ENCODE measurements around the gene ATP2B3. TPM values are rescaled to one million over a fixed set of nuclear protein-coding genes. Genes with fewer than 3 reads are reported as not detected.

The ATP2B3 gene
- total and polyA plus RNA-seq, 2 donors (not counting 3 experiments of a cell fraction or from before 2014, with no cell fraction given) = 0.01 to 0.07 TPM

- Histone ChIP-seq H3K27ac (ENCODE audit: insufficient read depth, low read depth, low read length) (peak overlapping the region; percentile 73), H3K79me2 (ENCODE audit: control insufficient read depth, insufficient read depth, low read length) (no peaks in the 10 kb centered on the region), H3K4me2 (ENCODE audit: insufficient read depth, low read length) (no peak overlapping the region), H3K9me1 (replicated peaks; ENCODE audit: control insufficient read depth, extremely low read depth, insufficient read depth, low read length) (no peaks in the 10 kb centered on the region), H3K36me3 (ENCODE audit: control insufficient read depth in 2 of 2, extremely low read depth in 1 of 2, insufficient read depth in 2 of 2, low read length in 2 of 2) (no peaks in the 10 kb centered on the region), H2AFZ (ENCODE audit: low read depth, low read length) (no peak overlapping the region), H3K9me3 (replicated peaks; ENCODE audit: control insufficient read depth, insufficient read depth, low read length) (no peaks in the 10 kb centered on the region), H3K27me3 (ENCODE audit: control insufficient read depth in 2 of 2, insufficient read depth in 2 of 2, low read length in 2 of 2) (no peaks in the 10 kb centered on the region), H3K4me3 (replicated peaks in 1 of 3; ENCODE audit: insufficient read depth in 1 of 3, low read depth in 1 of 3, low read length in 3 of 3) (no peak overlapping the region), H3K4me1 (ENCODE audit: control insufficient read depth, extremely low read depth, insufficient read depth, low read length) (peaks cover 28% of the 10 kb centered on the region), H4K20me1 (replicated peaks; ENCODE audit: control insufficient read depth, extremely low read depth, insufficient read depth, low read length) (no peaks in the 10 kb centered on the region), H3K9ac (replicated peaks; ENCODE audit: extremely low read depth, insufficient read depth, low read length) (no peak overlapping the region)
- FAIRE-seq (peak; percentile 38), DNase-seq (ENCODE audit: low read depth, low spot score) (no peak)
- no TSS peak for BruUV-seq (replicated peaks)
- CTCF ChIA-PET = interaction anchor here (1.5 to 2.3 kb wide), 3 partner anchors 10 to 17 kb away, joined by 7 to 10 read pairs (median 7); partner anchors contain the start of gene BGN
- TF ChIP-seq MYC (IDR thresholded peaks at IDR 0.05; ENCODE audit: low read depth, low read length) = no peak
- TF ChIP-seq MAX (IDR thresholded peaks at IDR 0.05; ENCODE audit: insufficient read depth, insufficient read length) = no peak
- no peak for TF ChIP-seq JUN (IDR thresholded peaks at IDR 0.05; ENCODE audit: borderline replicate concordance, insufficient read depth, insufficient read length, low read depth)
- intact Hi-C loops (cut with micrococcal nuclease) = loop anchor here (1.0 kb wide), 1 partner anchor 10 kb away; no protein-coding TSS in a partner anchor
- POLR2A ChIA-PET = no interaction called here
- dilution Hi-C loops (cut with MboI; ENCODE audit: extremely low pct_ligation_motif_present, low sequenced_read_pairs) = no loop called here
These were observed 39.5 kb upstream of the ATP2B3 start for GRCh38 chrX:153477901-153478300.

DNA sequence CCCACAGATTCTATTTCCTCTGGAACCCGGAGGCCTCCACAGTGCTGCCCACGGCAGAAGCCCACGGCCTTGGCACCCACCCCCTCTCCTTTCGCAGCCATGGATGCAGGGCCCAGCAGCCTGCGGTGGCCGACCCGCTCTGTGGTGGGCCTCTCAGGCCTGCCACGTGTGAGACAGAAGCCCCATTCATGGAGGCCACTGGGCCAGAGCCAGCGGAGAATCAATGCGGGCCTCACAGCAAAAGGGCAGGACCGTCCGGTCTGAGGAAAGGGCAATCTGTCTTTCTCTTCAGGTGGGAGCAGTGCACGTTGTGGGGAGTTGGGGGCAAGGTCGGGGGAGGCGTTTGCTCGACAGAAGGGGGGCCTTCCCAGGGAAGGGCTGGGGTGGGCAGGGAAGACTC lies 38.7 kb upstream of the ATP2B3 start:
- dilution Hi-C loops (cut with MboI; ENCODE audit: extremely low pct_ligation_motif_present, low sequenced_read_pairs) = no loop called here
- FAIRE-seq (no peak), DNase-seq (ENCODE audit: low read depth, low spot score) (no peak)
- no peak overlapping the region for H3K4me3 ChIP-seq (replicated peaks in 1 of 3; ENCODE audit: insufficient read depth in 1 of 3, low read depth in 1 of 3, low read length in 3 of 3)
- H3K9ac ChIP-seq (replicated peaks; ENCODE audit: extremely low read depth, insufficient read depth, low read length) = no peak overlapping the region
- no peak for TF ChIP-seq POLR2AphosphoS5 (IDR thresholded peaks at IDR 0.05; ENCODE audit: insufficient read depth, low read depth, low read length)
- TF ChIP-seq EZH2 (IDR thresholded peaks at IDR 0.05; ENCODE audit: borderline replicate concordance, low read depth, low read length, severe bottlenecking) = no peak
- H3K79me2 ChIP-seq (ENCODE audit: control insufficient read depth, insufficient read depth, low read length) = no peaks in the 10 kb centered on the region
- H3K9me3 ChIP-seq (replicated peaks; ENCODE audit: control insufficient read depth, insufficient read depth, low read length) = no peaks in the 10 kb centered on the region
- no peaks in the 10 kb centered on the region for H3K9me1 ChIP-seq (replicated peaks; ENCODE audit: control insufficient read depth, extremely low read depth, insufficient read depth, low read length)
- POLR2A ChIA-PET = no interaction called here
- H3K27me3 ChIP-seq (ENCODE audit: control insufficient read depth in 2 of 2, insufficient read depth in 2 of 2, low read length in 2 of 2) = no peaks in the 10 kb centered on the region
- H4K20me1 ChIP-seq (replicated peaks; ENCODE audit: control insufficient read depth, extremely low read depth, insufficient read depth, low read length) = no peaks in the 10 kb centered on the region
- H3K36me3 ChIP-seq (ENCODE audit: control insufficient read depth in 2 of 2, extremely low read depth in 1 of 2, insufficient read depth in 2 of 2, low read length in 2 of 2) = no peaks in the 10 kb centered on the region
- intact Hi-C loops (cut with micrococcal nuclease) = no loop called here
- no TSS peak for BruUV-seq (replicated peaks)
- no peak overlapping the region for H3K27ac ChIP-seq (ENCODE audit: insufficient read depth, low read depth, low read length)
- H3K4me2 ChIP-seq (ENCODE audit: insufficient read depth, low read length) = no peak overlapping the region
- CTCF ChIA-PET = no interaction called here
- peaks cover 28% of the 10 kb centered on the region for H3K4me1 ChIP-seq (ENCODE audit: control insufficient read depth, extremely low read depth, insufficient read depth, low read length)
- H2AFZ ChIP-seq (ENCODE audit: low read depth, low read length) = no peak overlapping the region
